Adrenal gland (tissue), 5 donors: ENCODE measurements around the gene CEPT1.

ENCODE experiments used
- CTCF ChIP-seq, 6 experiments: fragments of 450-650 bp in 4 of 6; fragments of 200-600 bp in 2 of 6; sonication (generic) in 1 of 6; IDR thresholded peaks; 1 replicate in 5 of 6; 2 replicates in 1 of 6; pipeline versions ENCODE4 v1.5.1 to v1.8.0; 2016 to 2021; ENCODE audit warnings: antibody characterized with exemption in 6 of 6, mild to moderate bottlenecking in 2 of 6, moderate library complexity in 1 of 6
- POLR2A ChIP-seq, 2 donors: fragments of 450-650 bp; IDR thresholded peaks; one replicate each; pipeline ENCODE4 v1.6.1; 2017; ENCODE audit warnings: antibody characterized with exemption in 2 of 2, mild to moderate bottlenecking in 2 of 2, moderate library complexity in 1 of 2
- donor health status: DM: no; HTN: no; CAD: no.

GRCh38 chr1:111223126-111223685, 83.2 kb downstream of the CEPT1 start:
- TF ChIP-seq POLR2A (IDR thresholded peaks at IDR 0.05), result no peak
- no peak for TF ChIP-seq CTCF (IDR thresholded peaks at IDR 0.05)
